K562 (cell line): ENCODE results near the gene CLASP1. TPM values are rescaled to one million over a fixed set of nuclear protein-coding genes. Genes with fewer than 3 reads are reported as not detected.

Source experiments
- ATAC-seq: fragments of 200-7000 bp; cut with Tn5 transposase; 3 replicates; pipeline ENCODE4 v1.9.1; 2020; ENCODE audit warnings: moderate library complexity
- BruUV-seq: library from RNA; stranded (reverse); fragments of 400-500 nt; replicated peaks from 2 replicates; lab custom pipeline; 2021; lab: Mats Ljungman, UMichigan
- CTCF ChIA-PET: fragments of 300-600 bp; formaldehyde crosslinking; extraction: SDS; loops from one replicate; lab custom pipeline; 2021; ENCODE audit warnings: low intra/inter-chr PET ratio; lab: Yijun Ruan, JAX
- POLR2A ChIA-PET: fragments of 300-600, 350-650 bp; sonication (Branson Sonifier 250); formaldehyde crosslinking; extraction: SDS; loops from one replicate; lab custom pipeline; 2021; ENCODE audit warnings: antibody characterized with exemption, inconsistent platforms; lab: Yijun Ruan, JAX
- DNase-seq, 4 experiments: peaks; one replicate each; pipeline versions ENCODE4 v3.0.0 to v3.0.0-alpha.2; 2011 to 2018; ENCODE audit warnings: low spot score in 3 of 4, mixed read lengths in 3 of 4; ENCODE audit errors: extremely low read depth in 1 of 4
- FAIRE-seq: peaks from 2 replicates; lab custom pipeline; 2011; peaks lifted over from hg19 to GRCh38; lab: Jason Lieb, UNC
- H2AFZ ChIP-seq: 2 replicates; pipeline ENCODE4 v1.6.0; 2011; ENCODE audit warnings: low read depth, low read length, control low read depth, inconsistent platforms
- H3K27ac ChIP-seq: fragments of 200-600 bp; 3 replicates; pipeline ENCODE4 v1.8.0; 2011; ENCODE audit warnings: low read depth, mild to moderate bottlenecking, control low read depth, inconsistent platforms, low read length, moderate library complexity, mixed read lengths; ENCODE audit errors: extremely low read depth
- H3K27me3 ChIP-seq, 2 experiments: fragments of 300-600 bp in 1 of 2; 2 replicates in 1 of 2; 3 replicates in 1 of 2; pipeline versions ENCODE4 v1.6.0 to v1.8.0; 2011; ENCODE audit warnings: inconsistent platforms in 2 of 2, low read length in 2 of 2, mild to moderate bottlenecking in 1 of 2, mixed read lengths in 1 of 2, moderate library complexity in 1 of 2; ENCODE audit not compliant: control insufficient read depth in 2 of 2, insufficient read depth in 2 of 2
- H3K36me3 ChIP-seq: fragments of 300-600 bp; 3 replicates; pipeline ENCODE4 v1.8.0; 2011; ENCODE audit warnings: mild to moderate bottlenecking, low read length, inconsistent platforms; ENCODE audit not compliant: control insufficient read depth, insufficient read depth
- H3K4me1 ChIP-seq, 2 experiments: fragments of 200-600 bp in 1 of 2; replicated peaks in 1 of 2; 2 replicates in 1 of 2; 3 replicates in 1 of 2; pipeline versions ENCODE4 v1.5.1 to v1.8.0; 2011; ENCODE audit warnings: inconsistent platforms in 2 of 2, low read length in 2 of 2, mild to moderate bottlenecking in 1 of 2, mixed read lengths in 1 of 2, moderate library complexity in 1 of 2; ENCODE audit not compliant: control insufficient read depth in 2 of 2, insufficient read depth in 2 of 2
- H3K4me2 ChIP-seq: 2 replicates; pipeline ENCODE4 v1.6.1; 2011; ENCODE audit warnings: low read length, control low read depth, inconsistent platforms, mixed read lengths; ENCODE audit not compliant: insufficient read depth
- H3K4me3 ChIP-seq: fragments of 200-600 bp; sonication (generic), shearing (Covaris generic); 2 replicates; pipeline ENCODE4 v1.5.1; 2016; ENCODE audit warnings: control low read depth, inconsistent platforms
- H3K79me2 ChIP-seq: fragments of 200-600 bp; 3 replicates; pipeline ENCODE4 v1.8.0; 2011; ENCODE audit warnings: low read length, inconsistent platforms; ENCODE audit not compliant: control insufficient read depth, insufficient read depth
- H3K9ac ChIP-seq, 2 experiments: 2 replicates each; pipeline versions ENCODE4 v1.6.0 to v1.6.1; 2011; ENCODE audit warnings: low read depth in 2 of 2, low read length in 2 of 2, control low read depth in 1 of 2, inconsistent platforms in 1 of 2, mild to moderate bottlenecking in 1 of 2, mixed read lengths in 1 of 2; ENCODE audit not compliant: insufficient read depth in 1 of 2
- H3K9me1 ChIP-seq: one replicate; pipeline ENCODE4 v1.6.0; 2011; ENCODE audit warnings: inconsistent platforms, mild to moderate bottlenecking, low read length, moderate library complexity; ENCODE audit not compliant: control insufficient read depth, insufficient read depth
- H3K9me3 ChIP-seq: replicated peaks from 2 replicates; pipeline ENCODE4 v1.5.1; 2011; ENCODE audit warnings: low read depth, low read length, inconsistent platforms; ENCODE audit not compliant: control insufficient read depth, insufficient read depth
- H4K20me1 ChIP-seq: replicated peaks from 2 replicates; pipeline ENCODE4 v1.6.1; 2011; ENCODE audit warnings: low read length, inconsistent platforms, mixed read lengths; ENCODE audit not compliant: control insufficient read depth, insufficient read depth
- ZNF184 ChIP-seq: sonication (generic); formaldehyde crosslinking; IDR thresholded peaks from 2 replicates; pipeline ENCODE4 v1.5.0; 2020; ENCODE audit warnings: missing genetic modification reagents
- ZNF384 ChIP-seq: IDR thresholded peaks from 2 replicates; pipeline ENCODE4 v1.6.1; 2012; ENCODE audit warnings: low read depth, low read length, improper control_type of control experiment
- WGBS: fragments of 100-300 bp; shearing (Covaris generic); methylation state at CpG from one replicate; pipeline ENCODE4 v1.1.6; 2016; ENCODE audit warnings: low coverage, mixed read lengths; ENCODE audit not compliant: insufficient coverage; ENCODE audit errors: missing lambda C conversion rate; 5-methylcytosine and 5-hydroxymethylcytosine counted together
- in situ Hi-C: fragments of 300-500 bp; cut with MboI; formaldehyde crosslinking; loops from 4 replicates; pipeline ENCODE4 v1.15.0; 2018; ENCODE audit warnings: inconsistent platforms, mixed read lengths
- intact Hi-C: fragments of 100-400 bp; cut with micrococcal nuclease; formaldehyde crosslinking; loops from 2 replicates; pipeline ENCODE4 v1.14.2; 2022
- polyA plus RNA-seq, 8 experiments: library from polyadenylated mRNA; depleted of rRNA in 4 of 8; stranded (reverse) in 5 of 8; unstranded in 3 of 8; fragments of >200 nt; fragmentation: Nextera tagmentation in 2 of 8; fragmentation: Illumina TruSeq in 1 of 8; extraction: Ambion mirVana in 2 of 8; extraction: Trizol in 1 of 8; gene quantifications; 2 replicates each; pipeline versions ENCODE4 v1.2.1 to v1.2.3, GENCODE V29; 2011 to 2014; ENCODE audit warnings: inconsistent platforms in 1 of 8, missing spikeins in 1 of 8
- total RNA-seq, 7 experiments: library from RNA; depleted of rRNA in 6 of 7; stranded (reverse); fragments of >200 nt in 6 of 7; fragmentation: Illumina TruSeq in 2 of 7; extraction: Trizol in 2 of 7; gene quantifications; 2 replicates each; pipeline versions ENCODE4 v1.2.1 to v1.2.3, GENCODE V29; 2011 to 2021; ENCODE audit warnings: low replicate concordance in 1 of 7
- TF ChIP-seq, protein P1 (sequence below), 2 experiments: fragments of 450-650 bp; IDR thresholded peaks; 2 replicates each; pipeline ENCODE4 v1.6.1; 2016; ENCODE audit warnings: mild to moderate bottlenecking in 2 of 2, borderline replicate concordance in 1 of 2, low read depth in 1 of 2, moderate library complexity in 1 of 2

CLASP1 gene
- total and polyA plus RNA-seq, 9 of the 15 experiments (the other 6 are each of a cell fraction or from before 2014, with no cell fraction given): 1.7 to 40.3 (median 20.7) TPM

DNA sequence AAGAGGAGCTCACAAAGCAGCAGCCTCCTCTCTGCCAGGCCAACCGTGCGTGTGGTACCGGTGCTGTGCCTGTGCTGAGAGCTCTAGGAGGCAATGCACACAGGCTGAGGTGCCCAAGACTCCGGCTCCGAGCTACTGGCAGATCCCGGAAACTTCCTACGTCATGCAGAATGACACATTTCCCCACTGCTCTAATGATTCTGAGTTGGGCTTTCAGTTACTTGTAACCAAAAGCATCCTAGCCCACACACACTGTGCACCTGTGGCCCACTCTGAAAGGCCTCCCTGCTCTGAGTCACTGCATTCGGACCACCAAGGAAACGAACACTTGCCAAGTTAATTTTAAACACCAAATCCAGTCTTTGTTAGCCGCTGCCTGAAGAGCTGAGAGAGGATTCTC, 127.9 kb downstream of the CLASP1 start (continued):
- TF ChIP-seq, protein P1, sequence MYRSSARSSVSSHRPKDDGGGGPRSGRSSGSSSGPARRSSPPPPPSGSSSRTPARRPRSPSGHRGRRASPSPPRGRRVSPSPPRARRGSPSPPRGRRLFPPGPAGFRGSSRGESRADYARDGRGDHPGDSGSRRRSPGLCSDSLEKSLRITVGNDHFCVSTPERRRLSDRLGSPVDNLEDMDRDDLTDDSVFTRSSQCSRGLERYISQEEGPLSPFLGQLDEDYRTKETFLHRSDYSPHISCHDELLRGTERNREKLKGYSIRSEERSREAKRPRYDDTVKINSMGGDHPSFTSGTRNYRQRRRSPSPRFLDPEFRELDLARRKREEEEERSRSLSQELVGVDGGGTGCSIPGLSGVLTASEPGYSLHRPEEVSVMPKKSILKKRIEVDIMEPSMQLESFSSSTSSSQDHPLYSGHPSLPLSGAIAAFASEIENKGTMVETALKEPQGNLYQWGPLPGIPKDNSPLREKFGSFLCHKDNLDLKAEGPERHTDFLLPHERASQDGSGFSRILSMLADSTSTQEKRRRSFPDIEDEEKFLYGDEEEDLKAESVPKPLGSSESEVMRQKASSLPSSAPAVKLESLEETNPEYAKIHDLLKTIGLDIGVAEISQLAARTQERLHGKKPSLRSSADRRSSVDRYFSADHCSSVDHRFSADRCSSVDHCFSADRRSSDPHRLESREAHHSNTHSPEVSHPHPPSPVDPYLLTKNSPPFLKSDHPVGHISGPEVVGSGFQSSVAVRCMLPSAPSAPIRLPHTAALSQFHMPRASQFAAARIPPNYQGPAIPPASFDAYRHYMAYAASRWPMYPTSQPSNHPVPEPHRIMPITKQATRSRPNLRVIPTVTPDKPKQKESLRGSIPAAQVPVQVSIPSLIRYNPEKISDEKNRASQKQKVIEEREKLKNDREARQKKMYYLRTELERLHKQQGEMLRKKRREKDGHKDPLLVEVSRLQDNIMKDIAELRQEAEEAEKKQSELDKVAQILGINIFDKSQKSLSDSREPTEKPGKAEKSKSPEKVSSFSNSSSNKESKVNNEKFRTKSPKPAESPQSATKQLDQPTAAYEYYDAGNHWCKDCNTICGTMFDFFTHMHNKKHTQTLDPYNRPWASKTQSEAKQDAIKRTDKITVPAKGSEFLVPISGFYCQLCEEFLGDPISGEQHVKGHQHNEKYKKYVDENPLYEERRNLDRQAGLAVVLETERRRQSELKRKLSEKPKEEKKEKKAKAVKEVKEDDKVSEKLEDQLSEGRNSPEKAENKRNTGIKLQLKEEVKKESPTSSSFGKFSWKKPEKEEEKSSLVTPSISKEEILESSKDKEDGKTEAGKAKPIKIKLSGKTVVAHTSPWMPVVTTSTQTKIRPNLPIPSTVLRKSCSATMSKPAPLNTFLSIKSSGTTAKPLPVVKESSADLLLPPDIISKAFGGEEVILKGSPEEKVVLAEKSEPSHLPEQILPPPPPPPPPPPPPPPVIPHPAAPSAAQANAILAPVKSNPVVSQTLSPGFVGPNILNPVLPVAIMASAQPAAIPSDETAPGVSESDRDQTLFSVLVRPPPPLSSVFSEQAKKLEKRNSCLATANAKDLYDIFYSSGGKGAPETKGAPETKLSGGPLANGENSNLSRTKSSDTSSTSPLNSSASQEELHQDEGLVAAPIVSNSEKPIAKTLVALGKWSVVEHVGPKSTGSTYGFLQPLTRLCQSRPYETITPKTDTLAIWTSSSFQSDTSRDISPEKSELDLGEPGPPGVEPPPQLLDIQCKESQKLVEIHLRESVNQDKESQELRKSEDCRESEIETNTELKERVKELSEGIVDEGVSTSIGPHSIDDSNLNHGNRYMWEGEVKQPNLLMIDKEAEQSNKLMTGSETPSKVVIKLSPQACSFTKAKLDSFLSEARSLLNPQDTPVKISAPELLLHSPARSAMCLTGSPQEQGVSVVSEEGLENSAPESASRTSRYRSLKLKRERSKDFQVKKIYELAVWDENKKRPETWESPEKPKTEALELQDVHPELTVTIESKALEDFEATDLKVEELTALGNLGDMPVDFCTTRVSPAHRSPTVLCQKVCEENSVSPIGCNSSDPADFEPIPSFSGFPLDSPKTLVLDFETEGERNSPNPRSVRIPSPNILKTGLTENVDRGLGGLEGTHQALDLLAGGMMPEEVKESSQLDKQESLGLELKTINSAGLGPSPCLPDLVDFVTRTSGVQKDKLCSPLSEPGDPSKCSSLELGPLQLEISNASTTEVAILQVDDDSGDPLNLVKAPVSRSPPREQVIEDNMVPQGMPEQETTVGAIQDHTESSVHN (IDR thresholded peaks at IDR 0.05; ENCODE audit: borderline replicate concordance in 1 of 2, low read depth in 1 of 2): no peak
- TF ChIP-seq, all 486 proteins: peak for 0

DNA sequence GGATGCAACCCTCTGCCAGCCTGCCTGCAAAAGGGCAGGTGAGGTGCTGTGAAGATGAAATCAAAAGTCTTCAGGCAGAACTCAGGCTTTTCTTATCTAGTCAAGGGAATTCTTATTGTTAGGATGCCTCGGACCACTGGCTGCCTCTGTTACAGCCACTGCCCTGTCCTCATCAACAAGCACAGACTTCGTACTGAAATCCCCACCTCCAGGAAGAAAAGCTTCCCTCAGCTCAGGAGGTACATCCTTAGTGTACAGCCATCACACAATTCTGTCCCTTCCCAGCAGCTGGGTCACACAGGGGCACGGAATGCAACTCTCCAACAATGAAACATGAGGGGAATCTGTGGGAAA, 128.6 kb downstream of the CLASP1 start:
- DNase-seq (no peak), ATAC-seq (no peak), FAIRE-seq (no peak)
- Histone ChIP-seq H3K9ac (no peak overlapping the region), H3K4me2 (no peak overlapping the region), H2AFZ (no peak overlapping the region), H3K27me3 (no peaks in the 10 kb centered on the region), H3K4me3 (no peak overlapping the region), H3K36me3 (peaks cover 64% of the 10 kb centered on the region; the same call in 2 of the 3 replicates), H3K9me1 (no peaks in the 10 kb centered on the region), H4K20me1 (no peaks in the 10 kb centered on the region), H3K27ac (no peak overlapping the region), H3K9me3 (no peaks in the 10 kb centered on the region), H3K79me2 (no peaks in the 10 kb centered on the region; the same call in 2 of the 3 replicates), H3K4me1 (peaks cover 9 to 12% of the 10 kb centered on the region in 2 experiments; a peak in 3 of 5 replicates)
- no peak for TF ChIP-seq ZNF184 (CRISPR knock-in tag)
- no peak for TF ChIP-seq ZNF384
- ChIA-PET CTCF (no interaction called here), POLR2A (interaction anchor here (0.5 to 3.8 kb wide), 3 partner anchors 8 to 43 kb away, joined by 3 to 18 read pairs (median 8); partner anchors contain the start of gene RNU4ATAC)
- in situ Hi-C loops: no loop called here
- WGBS: 89% methylated on average over 3 of the region's 3 CpGs
- intact Hi-C loops: no loop called here
- BruUV-seq: no TSS peak
